GM12878 (cell line): ENCODE results near the gene NFIX. TPM values are rescaled to one million over a fixed set of nuclear protein-coding genes. Genes with fewer than 3 reads are reported as not detected.

Source experiments
- ATAC-seq: fragments of 200-7000 bp; cut with Tn5 transposase; 3 replicates; pipeline ENCODE4 v1.9.1; 2020; ENCODE audit warnings: mild to moderate bottlenecking, moderate library complexity
- BruUV-seq: library from RNA; stranded (reverse); fragments of 400-500 nt; replicated peaks from 2 replicates; lab custom pipeline; 2021; lab: Mats Ljungman, UMichigan
- CTCF ChIA-PET: fragments of 300-600 bp; sonication (Branson Sonifier 250); formaldehyde crosslinking; extraction: SDS; loops from one replicate; lab custom pipeline; 2021; ENCODE audit warnings: inconsistent platforms; lab: Yijun Ruan, JAX
- POLR2A ChIA-PET: fragments of 350-600 bp; formaldehyde crosslinking; extraction: SDS; loops from one replicate; lab custom pipeline; 2021; ENCODE audit warnings: inconsistent platforms; lab: Charles Lee
- RAD21 ChIA-PET: fragments of 300-600 bp; sonication (Branson Sonifier 250); formaldehyde crosslinking; loops from one replicate; lab custom pipeline; 2023; ENCODE audit warnings: antibody characterized with exemption; ENCODE audit not compliant: unreplicated experiment; lab: Charles Lee
- SMC1A ChIA-PET: fragments of 300-600 bp; sonication (Branson Sonifier 250); formaldehyde crosslinking; loops from one replicate; lab custom pipeline; 2023; ENCODE audit not compliant: unreplicated experiment, uncharacterized antibody; lab: Charles Lee
- DNase-seq: peaks from one replicate; pipeline ENCODE4 v3.0.0-alpha.2; 2011; ENCODE audit warnings: low read depth, low spot score
- FAIRE-seq: peaks from 3 replicates; lab custom pipeline; 2011; peaks lifted over from hg19 to GRCh38; lab: Jason Lieb, UNC
- H2AFZ ChIP-seq: 2 replicates; pipeline ENCODE4 v1.6.0; 2011; ENCODE audit warnings: low read depth, low read length, control low read depth; ENCODE audit not compliant: control insufficient read depth
- H3K27ac ChIP-seq: 2 replicates; pipeline ENCODE4 v1.5.1; 2011; ENCODE audit warnings: control low read depth; ENCODE audit not compliant: control insufficient read depth, insufficient read depth
- H3K27me3 ChIP-seq, 2 experiments: replicated peaks in 1 of 2; 2 replicates each; pipeline versions ENCODE4 v1.6.0 to v1.6.1; 2011; ENCODE audit warnings: low read length in 1 of 2; ENCODE audit not compliant: control insufficient read depth in 2 of 2, insufficient read depth in 2 of 2
- H3K36me3 ChIP-seq, 2 experiments: 2 replicates each; pipeline ENCODE4 v1.5.1; 2011; ENCODE audit warnings: low read length in 1 of 2; ENCODE audit not compliant: control insufficient read depth in 2 of 2, insufficient read depth in 2 of 2
- H3K4me1 ChIP-seq: 2 replicates; pipeline ENCODE4 v1.6.1; 2011; ENCODE audit warnings: mild to moderate bottlenecking, low read length, moderate library complexity, mixed read lengths; ENCODE audit not compliant: control insufficient read depth, insufficient read depth
- H3K4me2 ChIP-seq: 2 replicates; pipeline ENCODE4 v1.6.0; 2011; ENCODE audit warnings: control low read depth; ENCODE audit not compliant: control insufficient read depth, insufficient read depth
- H3K4me3 ChIP-seq: fragments of 200-600 bp; sonication (generic); 2 replicates; pipeline ENCODE4 v1.5.1; 2016
- H3K79me2 ChIP-seq: 2 replicates; pipeline ENCODE4 v1.6.0; 2011; ENCODE audit warnings: low read length; ENCODE audit not compliant: control insufficient read depth, insufficient read depth
- H3K9ac ChIP-seq: 2 replicates; pipeline ENCODE4 v1.8.0; 2011; ENCODE audit warnings: low read length, control low read depth, mixed read lengths; ENCODE audit not compliant: control insufficient read depth, insufficient read depth
- H3K9me3 ChIP-seq: replicated peaks from 3 replicates; pipeline ENCODE4 v1.5.1; 2011; ENCODE audit warnings: mild to moderate bottlenecking, low read length; ENCODE audit not compliant: control insufficient read depth, insufficient read depth
- H4K20me1 ChIP-seq: 2 replicates; pipeline ENCODE4 v1.6.0; 2011; ENCODE audit not compliant: control insufficient read depth, insufficient read depth
- CTCF ChIP-seq, 3 experiments: IDR thresholded peaks in 2 of 3; conservative IDR thresholded peaks in 1 of 3; 2 replicates each; pipeline ENCODE4 v1.5.1; 2011; ENCODE audit warnings: low read depth in 3 of 3, low read length in 3 of 3, mild to moderate bottlenecking in 3 of 3, control low read depth in 2 of 3, moderate library complexity in 2 of 3, inconsistent platforms in 1 of 3, mixed read lengths in 1 of 3; ENCODE audit not compliant: control insufficient read depth in 2 of 3, insufficient read depth in 1 of 3; ENCODE audit errors: extremely low read depth in 1 of 3
- CUX1 ChIP-seq: IDR thresholded peaks from 2 replicates; pipeline ENCODE4 v1.6.1; 2012; ENCODE audit warnings: improper control_type of control experiment, low read depth, low read length; ENCODE audit not compliant: insufficient replicate concordance
- HDAC6 ChIP-seq: fragments of 200-600 bp; sonication (generic); IDR thresholded peaks from one replicate; pipeline ENCODE4 v1.8.0; 2017; ENCODE audit warnings: antibody characterized with exemption; ENCODE audit not compliant: unreplicated experiment
- MTA2 ChIP-seq: fragments of 450-650 bp; IDR thresholded peaks from 2 replicates; pipeline ENCODE4 v1.6.1; 2016; ENCODE audit warnings: low read depth, mild to moderate bottlenecking, moderate library complexity
- NR2C1 ChIP-seq: fragments of 450-650 bp; IDR thresholded peaks from 2 replicates; pipeline ENCODE4 v1.6.1; 2017; ENCODE audit warnings: antibody characterized with exemption, mild to moderate bottlenecking, moderate library complexity
- PBX3 ChIP-seq: IDR thresholded peaks from 2 replicates; pipeline ENCODE4 v1.6.1; 2011; ENCODE audit warnings: mild to moderate bottlenecking, low read depth, low read length, moderate library complexity; ENCODE audit not compliant: insufficient replicate concordance
- POLR2AphosphoS2 ChIP-seq: IDR thresholded peaks from 2 replicates; pipeline ENCODE4 v1.6.1; 2011; ENCODE audit warnings: low read depth, mild to moderate bottlenecking, low read length, improper control_type of control experiment, moderate library complexity
- RBBP5 ChIP-seq: fragments of 200-600 bp; sonication (generic); conservative IDR thresholded peaks from 2 replicates; pipeline ENCODE4 v1.6.1; 2016
- SRF ChIP-seq, 2 experiments: IDR thresholded peaks; 2 replicates each; pipeline ENCODE4 v1.6.1; 2011; ENCODE audit warnings: low read depth in 2 of 2, low read length in 2 of 2, mild to moderate bottlenecking in 1 of 2, moderate library complexity in 1 of 2
- WGBS: methylation state at CpG from one replicate; pipeline ENCODE4 v1.1.6; 2016; ENCODE audit warnings: low lambda C conversion rate; ENCODE audit not compliant: insufficient replicate concordance, insufficient coverage; ENCODE audit errors: missing lambda C conversion rate; 5-methylcytosine and 5-hydroxymethylcytosine counted together
- in situ Hi-C: fragments of 300-500 bp; cut with MboI; formaldehyde crosslinking; loops from 9 replicates; pipeline ENCODE4 v1.14.3; 2018; ENCODE audit warnings: mixed read lengths
- intact Hi-C: fragments of 100-400 bp; cut with micrococcal nuclease; formaldehyde crosslinking; loops from one replicate; pipeline ENCODE4 v1.14.2; 2022; ENCODE audit not compliant: unreplicated experiment
- polyA plus RNA-seq, 11 experiments: library from polyadenylated mRNA; depleted of rRNA in 4 of 11; unstranded in 6 of 11; stranded (reverse) in 5 of 11; fragments of >200 nt; fragmentation: Nextera tagmentation in 4 of 11; fragmentation: Illumina TruSeq in 1 of 11; extraction: Ambion mirVana in 4 of 11; extraction: Trizol in 1 of 11; gene quantifications; 1 replicate in 1 of 11; 2 replicates in 10 of 11; pipeline versions ENCODE4 v1.2.1 to v1.2.3, GENCODE V29; 2011 to 2016; ENCODE audit warnings: inconsistent platforms in 2 of 11, missing spikeins in 2 of 11, low read depth in 1 of 11
- total RNA-seq, 4 experiments: library from RNA; depleted of rRNA in 3 of 4; stranded (reverse); fragments of >200 nt in 3 of 4; fragmentation: Illumina TruSeq in 1 of 4; extraction: Trizol in 1 of 4; gene quantifications; 2 replicates each; pipeline versions ENCODE4 v1.2.1 to v1.2.3, GENCODE V29; 2013 to 2021
- TF ChIP-seq, protein P1 (sequence below): IDR thresholded peaks from 2 replicates; pipeline ENCODE4 v1.6.1; 2012; ENCODE audit warnings: low read length, inconsistent platforms
- TF ChIP-seq, protein P2 (sequence below): fragments of 450-650 bp; IDR thresholded peaks from 2 replicates; pipeline ENCODE4 v1.6.1; 2018; ENCODE audit warnings: borderline replicate concordance, mild to moderate bottlenecking; ENCODE audit not compliant: partially characterized antibody

Gene NFIX
- total and polyA plus RNA-seq, 10 of the 15 experiments (the other 5 are each of a cell fraction or from before 2014, with no cell fraction given), result 0.02 to 2.2 (median 0.28) TPM

DNA sequence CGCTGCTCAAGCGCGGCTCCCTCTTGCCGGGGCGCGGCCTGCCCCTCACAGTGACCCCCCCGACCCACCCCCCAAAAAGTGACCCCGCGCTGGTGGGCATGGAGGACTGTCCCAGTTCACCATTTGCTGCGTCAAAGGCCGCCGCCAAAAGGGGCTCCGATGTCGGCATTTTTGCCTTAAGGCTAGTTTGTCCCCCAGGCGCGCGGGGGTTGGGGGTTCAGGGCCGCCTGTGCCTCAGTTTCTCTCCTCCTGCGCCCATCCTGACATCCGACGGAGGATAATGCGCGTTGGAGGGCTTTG lies 17.1 kb downstream of the NFIX start:
- RAD21 ChIA-PET, result no interaction called here
- Histone ChIP-seq H3K4me3 (no peak overlapping the region), H3K27ac (no peak overlapping the region), H2AFZ (no peak overlapping the region), H3K27me3 (peaks cover 15 to 31% of the 10 kb centered on the region in 2 experiments), H3K4me1 (peaks cover 6% of the 10 kb centered on the region; the same call in 1 of the 2 replicates), H3K9me3 (no peaks in the 10 kb centered on the region), H3K9ac (no peak overlapping the region), H3K4me2 (peak overlapping the region; percentile 25; the same call in 1 of the 2 replicates), H3K79me2 (no peaks in the 10 kb centered on the region), H4K20me1 (no peaks in the 10 kb centered on the region), H3K36me3 (no peaks in the 10 kb centered on the region)
- WGBS, result 52% methylated on average over 20 of the region's 23 CpGs
- POLR2A ChIA-PET, result no interaction called here
- CTCF ChIA-PET, result interaction anchor here (1.8 kb wide), 1 partner anchor 49 kb away, joined by 7 read pairs; no protein-coding TSS in a partner anchor
- ATAC-seq (no peak), DNase-seq (no peak), FAIRE-seq (no peak)
- SMC1A ChIA-PET, result no interaction called here
- BruUV-seq, result no TSS peak
- in situ Hi-C loops (no loop called here), intact Hi-C loops (no loop called here)
- TF ChIP-seq POLR2AphosphoS2 (no peak), RBBP5 (no peak), CUX1 (no peak), NR2C1 (no peak), CTCF (IDR thresholded peaks at IDR 0.05 in 2 of 3, conservative IDR thresholded peaks at IDR 0.05 in 1 of 3; ENCODE audit: control insufficient read depth in 2 of 3, extremely low read depth in 1 of 3, insufficient read depth in 1 of 3, low read depth in 3 of 3, low read length in 3 of 3) (no peak), SRF (IDR thresholded peaks at IDR 0.05; ENCODE audit: low read depth in 2 of 2, low read length in 2 of 2) (no peak), MTA2 (no peak), PBX3 (no peak), HDAC6 (no peak)
- TF ChIP-seq, protein P1, sequence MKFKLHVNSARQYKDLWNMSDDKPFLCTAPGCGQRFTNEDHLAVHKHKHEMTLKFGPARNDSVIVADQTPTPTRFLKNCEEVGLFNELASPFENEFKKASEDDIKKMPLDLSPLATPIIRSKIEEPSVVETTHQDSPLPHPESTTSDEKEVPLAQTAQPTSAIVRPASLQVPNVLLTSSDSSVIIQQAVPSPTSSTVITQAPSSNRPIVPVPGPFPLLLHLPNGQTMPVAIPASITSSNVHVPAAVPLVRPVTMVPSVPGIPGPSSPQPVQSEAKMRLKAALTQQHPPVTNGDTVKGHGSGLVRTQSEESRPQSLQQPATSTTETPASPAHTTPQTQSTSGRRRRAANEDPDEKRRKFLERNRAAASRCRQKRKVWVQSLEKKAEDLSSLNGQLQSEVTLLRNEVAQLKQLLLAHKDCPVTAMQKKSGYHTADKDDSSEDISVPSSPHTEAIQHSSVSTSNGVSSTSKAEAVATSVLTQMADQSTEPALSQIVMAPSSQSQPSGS, result no peak
- TF ChIP-seq, protein P2, sequence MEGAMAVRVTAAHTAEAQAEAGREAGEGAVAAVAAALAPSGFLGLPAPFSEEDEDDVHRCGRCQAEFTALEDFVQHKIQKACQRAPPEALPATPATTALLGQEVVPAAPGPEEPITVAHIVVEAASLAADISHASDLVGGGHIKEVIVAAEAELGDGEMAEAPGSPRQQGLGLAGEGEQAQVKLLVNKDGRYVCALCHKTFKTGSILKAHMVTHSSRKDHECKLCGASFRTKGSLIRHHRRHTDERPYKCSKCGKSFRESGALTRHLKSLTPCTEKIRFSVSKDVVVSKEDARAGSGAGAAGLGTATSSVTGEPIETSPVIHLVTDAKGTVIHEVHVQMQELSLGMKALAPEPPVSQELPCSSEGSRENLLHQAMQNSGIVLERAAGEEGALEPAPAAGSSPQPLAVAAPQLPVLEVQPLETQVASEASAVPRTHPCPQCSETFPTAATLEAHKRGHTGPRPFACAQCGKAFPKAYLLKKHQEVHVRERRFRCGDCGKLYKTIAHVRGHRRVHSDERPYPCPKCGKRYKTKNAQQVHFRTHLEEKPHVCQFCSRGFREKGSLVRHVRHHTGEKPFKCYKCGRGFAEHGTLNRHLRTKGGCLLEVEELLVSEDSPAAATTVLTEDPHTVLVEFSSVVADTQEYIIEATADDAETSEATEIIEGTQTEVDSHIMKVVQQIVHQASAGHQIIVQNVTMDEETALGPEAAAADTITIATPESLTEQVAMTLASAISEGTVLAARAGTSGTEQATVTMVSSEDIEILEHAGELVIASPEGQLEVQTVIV, result no peak
